NCI-H1105 (cell line): ENCODE results near the gene NCOA6.
"Not testable (repeated sequence)": the region's sequence is repeated elsewhere in the genome, so short reads cannot be mapped to it uniquely, and the experiment has no call there.

Experiments used
- DNase-seq: peaks from one replicate; lab custom pipeline; 2025; lab: John Stamatoyannopoulos, UW

The NCOA6 gene

DNA sequence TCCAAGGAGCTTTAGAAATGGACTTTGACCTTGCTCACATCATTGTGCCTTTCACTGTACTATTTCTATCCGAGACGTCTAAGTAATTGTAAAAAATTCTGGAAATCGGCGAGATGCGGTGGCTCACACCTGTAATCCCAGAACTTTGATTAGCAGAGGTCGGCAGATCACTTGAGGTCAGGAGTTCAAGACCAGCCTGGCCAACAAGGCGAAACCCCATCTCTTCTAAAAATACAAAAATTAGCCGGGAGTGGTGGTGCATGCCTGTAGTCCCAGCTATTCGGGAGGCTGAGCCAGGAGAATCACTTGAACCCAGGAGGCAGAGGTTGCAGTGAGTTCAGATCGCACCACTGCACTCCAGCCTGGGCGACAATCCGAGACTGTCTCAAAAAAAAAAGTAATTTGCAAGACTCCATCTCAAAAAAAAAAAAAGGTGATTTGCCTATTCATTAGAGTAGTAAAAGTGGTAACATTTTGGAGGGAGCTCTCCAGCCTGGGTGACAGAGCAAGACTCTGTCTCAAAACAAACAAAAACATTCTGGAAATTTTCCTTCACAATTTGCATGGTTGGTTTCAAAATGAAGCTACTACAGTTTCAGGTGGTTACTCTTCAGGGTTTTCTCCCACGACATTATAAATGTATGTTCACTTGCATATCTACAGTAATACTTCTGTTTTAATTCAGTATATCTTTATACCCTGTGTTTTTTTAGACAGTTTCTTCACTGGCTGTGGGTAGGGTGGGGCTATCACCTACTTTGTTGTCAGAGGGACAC is 106.0 kb downstream of the NCOA6 start:
- not testable (repeated sequence) for DNase-seq

DNA sequence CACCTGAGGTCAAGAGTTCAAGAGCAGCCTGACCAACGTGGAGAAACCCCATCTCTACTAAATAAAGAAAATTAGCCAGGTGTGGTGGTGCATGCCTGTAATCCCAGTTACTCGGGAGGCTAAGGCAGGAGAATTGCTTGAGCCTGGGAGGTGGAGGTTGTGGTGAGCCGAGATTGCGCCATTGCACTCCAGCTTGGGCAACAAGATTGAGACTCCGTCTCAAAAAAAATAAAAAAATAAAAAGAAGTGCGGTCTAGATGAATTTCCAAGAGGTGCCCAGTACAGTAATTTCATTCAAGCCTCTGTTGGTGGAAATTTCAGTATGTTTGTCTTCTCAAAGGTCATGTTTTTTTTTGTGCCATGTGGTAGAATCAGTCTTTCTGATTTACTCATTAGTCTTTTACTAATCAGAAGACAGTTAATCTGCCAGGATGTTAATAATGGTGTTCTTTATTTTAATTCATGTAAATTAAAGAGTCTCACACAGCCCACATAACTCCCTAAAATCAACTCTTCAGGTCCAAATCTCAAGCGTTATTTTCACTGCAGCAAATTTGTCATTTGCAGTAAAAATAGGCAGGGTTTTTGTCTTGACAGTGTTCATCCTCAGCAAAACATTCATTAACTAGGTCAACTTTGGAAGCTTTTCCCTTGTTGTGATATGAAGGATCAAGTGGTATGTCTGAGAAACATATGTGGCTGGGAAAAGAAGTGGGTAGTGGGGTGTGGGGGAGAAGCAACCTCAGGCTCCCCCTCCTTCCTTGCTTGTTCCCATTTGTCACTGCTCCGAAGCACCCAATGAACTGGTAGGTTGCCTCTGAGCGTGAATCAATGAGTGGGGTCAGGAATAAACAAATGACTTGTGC is 108.0 kb downstream of the NCOA6 start:
- DNase-seq, result no peak

DNA sequence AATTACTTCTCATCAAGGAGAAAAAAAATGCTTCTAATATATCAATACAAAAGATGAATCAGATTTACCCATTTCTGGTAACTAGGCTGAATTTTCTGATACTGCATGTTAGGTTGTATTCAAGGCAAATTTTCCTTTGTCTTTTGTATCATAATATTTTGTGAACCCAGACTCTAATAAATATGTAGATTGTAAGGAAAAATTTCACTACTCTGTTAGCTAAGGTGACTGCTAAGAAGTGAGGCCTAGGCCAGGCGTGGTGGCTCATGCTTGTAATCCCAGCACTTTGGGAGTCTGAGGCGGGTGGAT is 108.6 kb downstream of the NCOA6 start:
- DNase-seq, result no peak

DNA sequence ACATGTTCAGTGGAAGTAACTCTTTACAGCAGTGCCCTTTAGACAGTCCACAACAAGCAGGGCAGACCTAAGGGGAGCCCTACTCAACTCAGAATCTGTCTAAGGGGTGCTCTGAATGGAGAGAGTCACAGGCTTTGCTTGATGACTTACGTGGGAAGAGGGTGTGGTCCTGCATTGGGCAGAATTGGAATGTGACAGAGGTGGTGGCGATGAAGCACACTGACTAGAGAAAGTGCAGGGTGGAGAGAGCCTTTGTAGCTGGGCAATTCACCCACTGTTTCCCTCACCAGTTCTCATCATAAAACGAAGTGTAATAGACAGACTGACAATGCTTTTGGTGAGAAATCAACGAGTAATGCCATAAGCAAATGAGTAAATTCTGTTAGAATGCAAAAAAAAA is 110.1 kb downstream of the NCOA6 start:
- DNase-seq, result no peak

DNA sequence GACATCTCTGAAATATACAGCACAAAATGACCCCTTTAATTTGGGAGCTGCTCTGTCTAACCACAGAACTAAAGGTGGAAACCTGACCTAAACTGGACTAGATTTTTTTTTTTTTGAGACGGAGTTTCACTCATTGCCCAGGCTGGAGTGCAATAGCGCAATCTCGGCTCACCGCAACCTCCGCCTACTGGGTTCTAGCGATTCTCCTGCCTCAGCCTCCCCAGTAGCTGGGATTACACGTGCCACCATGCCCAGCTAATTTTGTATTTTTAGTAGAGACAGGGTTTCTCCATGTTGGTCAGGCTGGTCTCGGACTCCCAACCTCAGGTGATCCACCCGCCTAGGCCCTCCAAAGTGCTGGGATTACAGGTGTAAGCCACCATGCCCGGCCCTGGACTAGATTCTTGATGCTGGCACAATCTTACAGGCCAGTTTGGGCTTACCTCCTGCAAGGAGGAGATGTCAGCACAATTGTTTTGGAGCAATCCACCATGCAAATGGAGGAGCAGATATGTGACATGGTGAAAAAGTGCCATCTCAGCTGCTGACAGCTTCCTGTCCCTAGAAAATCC is 111.4 kb downstream of the NCOA6 start:
- DNase-seq, result not testable (repeated sequence)

DNA sequence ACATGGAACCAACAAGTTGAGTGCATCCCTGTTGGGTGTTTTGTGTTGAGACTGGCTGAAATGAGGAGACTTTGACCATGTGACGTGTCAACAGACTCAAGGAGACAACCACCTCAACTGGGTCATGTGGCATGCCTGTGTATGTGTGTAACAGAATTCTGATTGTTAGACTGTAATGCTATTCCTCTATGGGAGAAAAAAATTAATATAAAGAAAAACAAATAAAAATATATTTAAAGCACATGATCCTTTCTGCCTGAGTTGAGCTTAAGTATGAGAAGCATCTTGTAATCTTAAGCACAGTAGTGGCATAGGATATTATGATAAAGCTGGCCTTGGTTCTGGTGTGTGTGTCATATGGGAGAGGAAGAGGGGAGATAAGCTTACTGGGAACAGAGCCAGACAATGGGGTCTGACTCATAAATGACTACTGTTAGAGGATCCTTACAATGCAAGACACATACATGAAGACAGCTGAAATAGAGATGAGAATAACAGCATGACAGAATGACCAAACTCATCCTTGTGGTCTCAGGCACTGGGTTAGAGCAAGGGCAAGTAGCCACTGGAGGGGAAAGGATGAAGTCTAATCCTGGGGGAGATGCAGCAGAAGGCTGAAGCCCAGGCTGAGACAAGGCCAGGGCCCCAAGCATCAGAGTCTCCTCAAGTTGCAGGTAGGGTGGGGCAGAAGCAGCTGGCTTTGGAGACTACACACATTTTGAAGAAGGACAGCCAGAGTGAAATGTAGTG is 112.1 kb downstream of the NCOA6 start:
- no peak for DNase-seq

DNA sequence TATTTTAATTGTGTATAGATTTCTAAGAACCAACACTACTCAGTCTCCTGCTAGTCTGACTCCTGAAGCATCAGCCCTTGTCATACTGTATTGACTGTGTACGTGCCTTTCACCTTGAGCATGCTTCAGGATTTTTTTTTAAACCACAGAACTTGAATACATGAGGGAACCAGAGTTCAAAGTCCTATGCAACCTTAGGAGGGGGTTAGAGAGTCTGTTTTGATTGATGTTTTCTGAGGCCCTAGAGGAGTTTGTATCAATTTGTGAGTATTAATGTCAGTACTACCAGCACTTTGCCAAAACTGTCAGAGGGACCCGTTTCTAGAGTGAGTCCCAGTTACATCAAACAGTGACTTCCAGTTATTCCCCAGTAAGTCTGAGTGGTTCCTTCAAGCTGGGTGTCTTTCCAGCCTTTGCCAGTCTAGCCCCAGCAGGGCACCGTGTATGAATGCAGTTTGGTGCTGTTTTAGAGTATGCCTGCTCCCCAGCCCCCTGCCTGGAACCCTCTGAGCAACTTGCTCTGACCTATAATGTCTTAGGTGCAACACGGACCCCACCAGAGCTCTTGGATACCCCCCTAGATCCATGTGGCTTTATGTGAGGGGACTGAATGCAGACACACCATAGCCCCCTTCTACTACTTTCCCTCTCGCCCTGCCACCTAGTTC is 112.8 kb downstream of the NCOA6 start:
- no peak for DNase-seq

DNA sequence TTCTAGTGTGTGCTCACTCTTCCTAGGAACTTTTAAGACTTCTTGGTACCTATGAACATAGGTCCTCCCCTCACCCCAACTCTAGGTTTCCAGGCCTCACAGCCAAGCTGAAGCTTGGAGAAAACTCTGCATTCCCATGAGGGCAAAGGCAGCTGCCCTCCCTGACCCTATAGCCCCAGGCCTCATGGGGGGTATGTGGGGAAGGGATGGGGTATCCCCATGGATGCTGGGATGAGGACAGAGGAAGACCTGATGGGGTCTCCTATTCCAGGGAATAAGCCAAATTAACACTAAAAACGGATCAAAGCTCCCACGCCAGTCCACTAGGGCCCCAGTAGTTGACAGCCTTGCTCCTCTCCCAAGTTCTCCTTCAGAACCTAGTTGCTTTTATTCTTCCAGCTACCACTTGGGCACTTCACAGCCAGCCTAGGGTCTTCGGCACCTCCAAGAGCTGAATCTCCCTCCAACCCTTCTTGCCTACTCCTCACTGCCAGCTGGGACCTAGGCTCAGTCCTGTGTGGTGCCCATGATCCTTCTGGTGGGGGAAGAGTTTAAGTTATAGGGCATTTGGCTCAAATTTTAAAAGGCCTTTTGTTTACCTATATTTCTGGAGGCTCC is 113.5 kb downstream of the NCOA6 start:
- no peak for DNase-seq

DNA sequence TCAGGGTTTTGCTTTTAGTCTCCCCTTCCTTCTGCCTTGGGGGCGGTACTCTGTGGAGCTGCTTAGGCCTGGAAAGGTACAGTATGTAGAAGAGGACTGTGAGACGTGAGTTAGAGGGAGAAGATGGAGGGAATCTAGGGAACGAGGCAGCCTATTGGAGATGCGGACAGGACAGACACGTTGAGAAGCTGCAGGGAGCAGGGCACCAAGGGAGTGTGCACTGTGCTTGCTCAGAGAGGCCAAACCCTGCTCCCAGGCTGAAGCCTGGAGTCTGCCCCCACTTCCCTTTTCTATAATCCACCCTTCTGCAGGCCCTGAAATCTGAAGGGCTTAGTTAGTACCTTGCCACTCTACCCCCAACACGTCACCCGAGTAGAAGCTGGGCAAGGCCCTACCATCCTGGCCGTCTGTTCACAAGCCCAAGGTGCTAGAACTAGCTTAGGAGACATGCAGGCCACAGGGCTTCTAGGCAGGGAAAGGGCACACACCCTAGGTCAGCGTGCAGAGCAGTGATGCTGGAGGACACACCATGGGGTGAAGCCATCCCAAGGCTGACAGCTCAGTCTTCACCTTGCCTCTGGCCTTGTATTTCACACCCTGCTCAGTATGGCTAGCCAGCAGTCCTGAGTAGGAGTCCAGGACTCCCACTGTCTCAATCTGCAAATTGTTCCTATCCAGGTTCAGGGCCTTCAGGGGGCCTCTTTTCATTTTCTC is 114.4 kb downstream of the NCOA6 start:
- DNase-seq, result no peak

DNA sequence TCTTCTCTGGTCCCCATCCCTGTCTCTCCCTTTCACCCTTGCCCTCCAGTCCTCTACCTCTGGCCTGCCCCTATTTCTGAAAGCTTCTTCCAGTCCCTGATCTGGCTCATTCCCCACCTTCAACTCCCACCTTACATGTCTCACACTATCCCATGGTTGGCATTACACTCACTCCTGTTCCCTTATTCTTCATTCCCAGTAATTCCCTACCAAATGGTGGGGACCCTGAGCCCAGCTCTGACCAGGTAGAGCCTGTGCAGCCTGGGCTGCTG is 114.9 kb downstream of the NCOA6 start:
- DNase-seq, result no peak

DNA sequence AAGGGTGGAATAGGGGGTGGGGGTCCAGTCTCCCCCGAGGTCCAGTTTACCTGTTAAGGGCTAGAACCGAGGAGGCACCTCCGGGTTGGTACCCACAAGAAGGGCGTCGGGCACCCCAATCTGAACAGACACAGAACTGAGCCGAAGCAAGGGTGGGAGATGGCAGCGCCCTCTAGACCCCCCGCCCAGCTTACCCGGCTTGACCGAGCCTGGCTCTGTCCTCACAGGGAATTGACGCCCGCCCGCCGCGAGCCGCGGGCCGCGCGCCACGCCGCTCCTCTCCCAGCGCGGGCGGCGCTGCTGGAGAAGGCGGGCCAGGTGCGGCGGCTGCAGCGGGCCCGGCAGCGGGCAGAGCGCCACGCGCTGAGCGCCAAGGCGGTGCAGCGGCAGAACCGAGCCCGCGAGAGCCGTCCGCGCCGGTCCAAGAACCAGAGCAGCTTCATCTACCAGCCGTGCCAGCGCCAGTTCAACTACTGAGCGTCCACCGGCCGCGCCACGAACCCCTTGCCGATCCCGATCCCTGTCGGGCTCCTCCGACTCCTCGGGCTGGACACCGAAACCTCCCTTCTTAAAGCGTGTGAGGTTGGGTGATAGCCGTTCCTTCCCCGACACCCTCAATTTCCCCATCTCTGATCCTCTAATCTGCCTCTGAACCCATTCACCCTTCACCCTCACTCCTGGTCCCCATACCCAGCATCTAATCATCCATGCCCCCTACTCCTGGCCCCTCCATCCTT is 115.5 kb downstream of the NCOA6 start:
- peak; percentile 74 for DNase-seq

DNA sequence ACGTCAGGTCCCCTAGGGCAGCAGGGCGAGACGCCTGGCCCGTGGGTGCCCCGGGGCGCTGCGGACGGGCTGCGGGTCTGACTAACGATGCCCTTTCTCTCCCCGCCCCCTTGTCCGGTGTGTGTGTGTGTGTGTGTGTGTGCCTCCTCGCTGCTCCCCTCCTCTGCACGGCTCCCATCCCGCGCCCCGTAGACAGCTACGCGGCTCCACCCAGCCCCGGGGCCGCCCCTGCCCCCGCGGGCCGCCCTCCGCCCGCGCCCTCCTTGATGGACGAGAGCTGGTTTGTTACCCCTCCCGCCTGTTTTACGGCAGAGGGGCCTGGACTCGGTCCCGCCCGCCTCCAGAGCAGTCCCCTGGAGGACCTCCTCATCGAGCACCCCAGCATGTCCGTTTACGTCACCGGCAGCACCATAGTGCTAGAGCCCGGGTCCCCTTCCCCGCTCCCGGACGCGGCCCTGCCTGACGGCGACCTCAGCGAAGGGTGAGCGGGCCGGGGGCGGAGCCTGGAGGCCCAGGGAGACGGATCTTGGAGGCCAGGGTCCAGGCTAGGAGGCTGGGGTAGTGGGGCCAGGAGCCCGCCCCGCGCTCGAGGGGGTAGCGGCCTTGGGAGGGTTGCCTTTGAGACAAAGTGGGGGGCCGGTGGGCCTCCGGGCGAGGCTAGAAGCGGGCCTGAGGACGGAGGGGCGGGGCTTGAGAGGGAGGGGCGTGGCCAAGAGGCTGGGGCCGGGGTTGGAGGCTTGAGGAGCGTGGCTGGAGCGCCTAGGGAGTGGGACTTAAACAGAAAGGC is 116.2 kb downstream of the NCOA6 start:
- DNase-seq, result peak; percentile 88

DNA sequence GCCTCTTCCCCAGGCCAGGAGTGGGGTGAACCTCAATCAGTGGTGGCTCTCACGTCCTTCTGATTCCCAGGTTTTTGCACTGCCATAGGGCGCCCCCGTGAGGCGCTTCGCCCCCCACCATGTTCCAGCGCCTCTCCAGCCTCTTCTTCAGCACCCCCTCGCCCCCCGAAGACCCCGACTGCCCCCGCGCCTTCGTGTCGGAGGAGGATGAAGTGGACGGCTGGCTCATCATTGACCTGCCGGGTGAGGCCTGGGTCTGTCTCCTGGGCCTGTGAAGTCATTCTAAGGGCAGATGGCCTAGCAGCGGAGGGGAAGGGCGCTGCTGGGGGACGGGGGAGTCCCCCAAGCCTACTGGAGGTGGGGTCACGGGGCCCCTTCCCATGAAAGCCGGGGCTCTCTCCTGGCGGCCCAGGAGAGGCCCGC is 116.8 kb downstream of the NCOA6 start:
- DNase-seq, result peak; percentile 38

DNA sequence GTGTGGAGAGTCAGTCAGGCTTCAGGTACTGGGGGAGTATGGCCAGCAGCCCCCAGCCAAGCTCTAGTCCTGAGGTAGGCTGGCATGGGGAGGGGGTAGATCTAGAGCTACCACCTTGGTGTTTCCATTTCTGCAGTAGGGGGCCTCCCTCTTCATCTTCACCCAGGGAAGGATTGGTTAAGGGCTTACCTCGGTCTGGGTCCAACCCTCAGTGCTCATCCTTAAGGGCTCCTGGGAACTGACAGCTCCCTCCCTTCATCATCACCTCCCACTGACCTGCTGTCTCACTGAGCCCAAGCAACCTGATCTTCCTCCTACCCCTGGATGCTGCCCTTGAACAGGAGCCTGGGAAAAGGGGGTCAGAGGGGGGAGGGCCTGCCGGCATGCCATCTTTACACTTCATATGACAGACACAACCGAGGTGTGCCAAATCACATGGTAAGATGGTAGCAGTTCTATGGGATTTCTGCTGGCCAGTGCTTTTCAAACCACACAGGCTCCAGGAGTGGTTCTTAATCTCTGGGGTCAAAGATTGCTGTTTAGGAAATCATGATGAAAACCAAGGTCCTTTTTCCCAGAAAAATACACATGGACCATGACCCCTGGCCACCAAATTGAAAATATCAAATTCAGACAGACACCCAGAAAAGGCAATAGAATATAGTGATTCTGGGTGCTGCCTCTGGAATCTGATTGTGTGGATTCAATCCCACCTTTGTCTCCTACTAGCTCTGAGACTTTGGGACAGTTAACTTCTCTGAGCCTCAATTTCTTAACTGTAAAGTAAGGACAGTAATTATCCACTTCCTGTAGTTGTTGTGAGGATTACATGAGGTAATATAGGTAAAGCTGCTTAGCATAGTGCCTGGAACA is 118.3 kb downstream of the NCOA6 start:
- DNase-seq, result no peak

DNA sequence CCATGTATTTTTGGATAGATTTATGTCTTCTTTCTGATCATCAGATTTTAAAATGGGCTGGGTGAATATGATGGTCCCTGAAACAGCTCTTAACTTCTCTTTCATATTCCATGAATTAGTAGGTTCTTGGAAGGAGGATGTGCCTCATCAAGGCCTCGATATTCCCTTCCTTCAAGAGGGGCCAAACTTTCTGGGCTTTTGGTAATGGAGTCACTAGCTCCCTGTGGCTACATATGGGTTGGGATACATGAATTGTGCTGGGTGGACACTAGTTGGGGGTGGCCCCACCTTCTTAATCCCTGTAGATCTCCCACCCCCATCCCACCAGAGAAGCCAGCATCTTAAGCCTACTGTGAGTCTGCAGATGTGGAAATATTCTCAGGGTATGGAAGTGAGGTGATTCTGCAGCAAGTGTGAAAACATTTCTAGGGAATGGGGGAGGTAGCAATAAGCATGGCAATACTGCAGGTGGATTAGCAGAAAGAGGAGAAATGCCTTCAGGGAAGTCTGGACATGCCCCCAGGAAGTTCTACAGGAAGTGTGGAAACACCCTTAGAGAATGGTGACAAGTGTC is 119.1 kb downstream of the NCOA6 start:
- no peak for DNase-seq

DNA sequence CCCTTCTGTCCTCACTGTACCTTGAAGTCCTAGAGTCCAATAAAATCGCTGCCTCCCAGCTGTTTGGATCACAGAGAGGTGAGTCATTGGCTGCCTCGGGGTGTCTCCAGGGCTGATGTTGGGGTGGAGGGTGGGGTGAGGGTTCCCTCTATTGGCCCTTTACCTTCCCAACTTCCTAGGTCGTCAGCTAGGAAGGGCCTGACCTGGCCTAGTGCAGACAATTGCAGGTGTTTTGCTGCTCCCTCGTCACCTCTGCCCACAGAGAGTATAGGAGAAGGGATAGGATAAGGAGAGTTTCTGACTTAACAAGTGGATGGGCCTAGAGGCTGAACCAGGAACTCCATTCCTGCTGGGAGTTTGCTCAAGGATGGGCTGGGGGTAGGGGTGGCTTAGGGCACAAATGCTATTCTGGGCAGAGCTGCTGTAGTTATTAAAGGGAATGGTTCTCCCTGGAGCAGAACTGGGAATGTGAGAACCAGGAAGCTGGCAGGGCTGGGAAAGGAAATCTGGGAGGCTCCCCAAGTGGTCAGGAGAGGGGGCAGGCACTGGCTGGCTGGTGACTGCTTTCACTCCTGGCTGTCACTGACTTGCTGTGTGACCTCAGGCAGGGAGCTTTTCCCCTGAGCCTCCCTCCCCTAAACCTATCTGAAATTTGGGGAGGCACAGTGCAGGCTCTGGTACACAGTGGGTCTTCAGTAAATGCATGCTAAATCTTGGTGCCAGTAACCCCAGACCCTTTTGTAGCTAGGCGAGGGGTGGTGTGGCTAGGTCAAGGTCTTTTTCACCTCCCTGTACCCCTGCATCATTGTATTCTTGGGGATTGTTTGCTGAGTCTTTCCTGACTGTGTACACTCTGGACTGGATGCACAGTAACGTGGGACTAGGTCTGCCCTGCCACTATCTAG is 119.8 kb downstream of the NCOA6 start:
- no peak for DNase-seq

DNA sequence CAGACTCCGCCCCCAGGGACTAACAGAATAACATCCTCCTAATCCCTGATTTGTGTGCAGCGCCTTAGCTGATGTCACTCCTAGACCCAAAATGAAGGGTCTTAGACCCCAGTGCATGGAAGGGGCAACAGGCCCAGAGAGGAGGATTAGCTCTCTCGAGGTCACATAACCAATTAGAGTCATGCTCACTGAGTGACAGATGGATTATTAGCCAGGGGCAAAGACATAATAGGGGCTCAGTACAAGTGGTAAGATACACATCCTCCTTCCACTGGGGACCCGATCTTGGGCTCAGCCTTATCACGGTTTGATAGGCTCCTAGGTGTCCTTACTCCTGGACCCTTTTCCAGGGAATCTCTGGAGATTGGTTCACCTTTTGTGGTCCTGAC is 120.4 kb downstream of the NCOA6 start:
- DNase-seq, result no peak
